ENCODE data around the gene OXSR1. TPM values are rescaled to one million over a fixed set of nuclear protein-coding genes. Genes with fewer than 3 reads are reported as not detected.

The OXSR1 gene
- total and polyA plus RNA-seq, 4 donors: 4.3 to 24.7 (median 12.2) TPM

- no peak for TF ChIP-seq CTCF (IDR thresholded peaks at IDR 0.05; ENCODE audit: low read depth, low read length, missing input control)
- no peak for TF ChIP-seq FOXA1 (IDR thresholded peaks at IDR 0.05)
- DNase-seq (ENCODE audit: low spot score): no peak
- Histone ChIP-seq H3K36me3 (ENCODE audit: control insufficient read depth in 4 of 4, insufficient read depth in 3 of 4, low read depth in 1 of 4, low read length in 3 of 4) (no peaks in the 10 kb centered on the region), H3K27ac (ENCODE audit: low read depth in 1 of 2, low read length in 2 of 2) (no peak overlapping the region), H3K4me1 (ENCODE audit: control insufficient read depth in 4 of 4, insufficient read depth in 4 of 4, low read length in 3 of 4) (peaks cover 2 to 15% (median 10%) of the 10 kb centered on the region in 4 donors), H3K9ac (ENCODE audit: low read depth in 1 of 2, low read length in 2 of 2) (no peak overlapping the region), H3K4me3 (ENCODE audit: low read depth in 1 of 3, low read length in 3 of 3) (no peak overlapping the region), H3K27me3 (ENCODE audit: control insufficient read depth in 4 of 4, insufficient read depth in 4 of 4, low read length in 3 of 4) (no peaks in the 10 kb centered on the region), H3K9me3 (ENCODE audit: control insufficient read depth in 4 of 4, low read length in 3 of 4) (no peaks in the 10 kb centered on the region)
- WGBS: 98% methylated on average over 2 of the region's 2 CpGs
Observed at GRCh38 chr3:38260474-38260873, 95.1 kb downstream of the OXSR1 start.

DNA sequence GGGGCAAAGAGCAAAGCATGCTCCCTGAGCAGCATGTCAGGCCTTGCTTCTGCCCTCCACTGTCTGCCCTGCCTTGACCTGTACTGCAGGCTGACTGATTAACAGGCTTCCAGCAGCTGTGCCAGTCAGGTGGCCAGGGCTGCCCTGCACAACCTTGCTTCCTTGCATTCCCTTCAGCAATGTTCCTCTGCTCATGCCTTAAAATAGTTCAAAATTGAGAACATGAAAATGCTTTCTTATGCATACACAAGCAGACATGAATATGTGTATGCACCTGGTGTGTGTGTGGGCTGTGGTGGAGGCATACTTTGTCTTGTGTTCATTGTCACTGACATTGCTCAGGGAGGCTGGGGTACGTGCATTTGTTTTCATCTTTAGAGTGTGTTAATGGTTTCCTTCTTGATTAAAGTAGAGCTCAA, 99.0 kb downstream of the OXSR1 start:
- no peak for TF ChIP-seq SP1 (IDR thresholded peaks at IDR 0.05)
- no peak for TF ChIP-seq HNF4A (conservative IDR thresholded peaks at IDR 0.05)
- TF ChIP-seq FOXA1 (IDR thresholded peaks at IDR 0.05): no peak
- no peak for TF ChIP-seq EGR1 (IDR thresholded peaks at IDR 0.05; ENCODE audit: low read depth in 2 of 2)
- TF ChIP-seq ZBTB33 (IDR thresholded peaks at IDR 0.05): no peak
- TF ChIP-seq HNF4G (IDR thresholded peaks at IDR 0.05): no peak
- no peak for TF ChIP-seq FOXA2 (IDR thresholded peaks at IDR 0.05)
- TF ChIP-seq RXRA (IDR thresholded peaks at IDR 0.05): peak in 1 of 2 donors; percentile 56
- Histone ChIP-seq H3K4me1 (ENCODE audit: control insufficient read depth in 4 of 4, insufficient read depth in 4 of 4, low read length in 3 of 4) (peaks cover 5 to 18% (median 12%) of the 10 kb centered on the region in 4 donors), H3K9ac (ENCODE audit: low read depth in 1 of 2, low read length in 2 of 2) (no peak overlapping the region), H3K9me3 (ENCODE audit: control insufficient read depth in 4 of 4, low read length in 3 of 4) (no peaks in the 10 kb centered on the region), H3K36me3 (ENCODE audit: control insufficient read depth in 4 of 4, insufficient read depth in 3 of 4, low read depth in 1 of 4, low read length in 3 of 4) (no peaks in the 10 kb centered on the region), H3K27ac (ENCODE audit: low read depth in 1 of 2, low read length in 2 of 2) (no peak overlapping the region), H3K4me3 (ENCODE audit: low read depth in 1 of 3, low read length in 3 of 3) (no peak overlapping the region), H3K27me3 (ENCODE audit: control insufficient read depth in 4 of 4, insufficient read depth in 4 of 4, low read length in 3 of 4) (no peaks in the 10 kb centered on the region)
- no peak for DNase-seq (ENCODE audit: low spot score)
- 0% methylated on average over 1 of the region's 1 CpG for WGBS

- DNase-seq (ENCODE audit: low spot score): no peak
- H3K4me3 ChIP-seq (ENCODE audit: low read depth in 1 of 3, low read length in 3 of 3): no peak overlapping the region
- no peak overlapping the region for H3K9ac ChIP-seq (ENCODE audit: low read depth in 1 of 2, low read length in 2 of 2)
- 88% methylated on average over 1 of the region's 1 CpG for WGBS
- H3K36me3 ChIP-seq (ENCODE audit: control insufficient read depth in 4 of 4, insufficient read depth in 3 of 4, low read depth in 1 of 4, low read length in 3 of 4): no peaks in the 10 kb centered on the region
- TF ChIP-seq FOXA1 (IDR thresholded peaks at IDR 0.05) (no peak), RXRA (IDR thresholded peaks at IDR 0.05) (no peak)
- no peak overlapping the region for H3K27ac ChIP-seq (ENCODE audit: low read depth in 1 of 2, low read length in 2 of 2)
- H3K4me1 ChIP-seq (ENCODE audit: control insufficient read depth in 4 of 4, insufficient read depth in 4 of 4, low read length in 3 of 4): peaks cover 5 to 18% (median 12%) of the 10 kb centered on the region in 4 donors
- no peaks in the 10 kb centered on the region for H3K27me3 ChIP-seq (ENCODE audit: control insufficient read depth in 4 of 4, insufficient read depth in 4 of 4, low read length in 3 of 4)
- no peaks in the 10 kb centered on the region for H3K9me3 ChIP-seq (ENCODE audit: control insufficient read depth in 4 of 4, low read length in 3 of 4)
Observed at GRCh38 chr3:38264779-38265178, 99.4 kb downstream of the OXSR1 start.

Data from liver (tissue), 9 donors.